ENCODE data around the gene KLHL21.

KLHL21 gene

DNA sequence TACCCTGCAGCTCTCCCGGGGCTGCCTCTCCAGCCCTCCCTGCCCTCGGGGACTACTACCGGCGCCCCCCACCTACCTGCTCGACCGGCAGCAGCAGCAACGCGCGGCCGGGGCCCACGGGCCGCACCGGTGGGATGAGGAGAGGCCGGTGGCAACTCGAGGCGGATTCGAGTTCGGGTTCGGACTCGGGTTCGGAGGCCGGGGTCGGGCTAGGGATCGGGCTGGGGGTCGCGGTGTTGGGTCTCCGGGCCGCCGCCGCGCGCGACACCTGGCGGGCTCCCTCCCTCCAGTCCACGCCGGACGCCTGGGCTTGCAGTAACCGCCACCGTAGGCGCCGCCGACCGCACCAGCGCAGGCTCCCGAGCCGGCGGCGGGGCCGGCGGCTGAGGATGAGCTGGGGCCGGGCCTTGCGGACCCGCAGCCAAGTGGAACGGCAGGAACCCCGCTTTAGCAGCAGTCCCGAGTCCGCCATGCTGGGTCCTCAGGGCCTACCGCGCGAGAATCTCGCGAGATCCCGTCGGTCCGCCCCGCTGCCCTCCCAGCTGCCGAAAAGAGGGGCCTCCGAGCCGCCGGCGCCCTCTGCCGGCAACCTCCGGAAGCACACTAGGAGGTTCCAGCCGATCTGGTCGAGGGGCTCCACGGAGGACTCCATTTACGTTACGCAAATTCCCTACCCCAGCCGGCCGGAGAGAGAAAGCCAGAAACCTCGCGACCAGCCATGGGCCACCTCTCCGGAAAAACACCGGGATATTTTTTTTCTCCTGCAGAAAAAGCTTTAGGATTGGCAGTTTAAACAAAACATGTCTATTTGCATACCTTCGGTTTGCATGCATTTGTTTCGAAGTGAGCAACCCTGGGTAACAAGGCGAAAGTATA is 48.4 kb downstream of the KLHL21 start, which contains the start of gene NOL9:
TSS of gene NOL9 (minus strand) at position 483 of the 876 bp plus-strand sequence. CDS start at position 472, 11 bp downstream.
- peak; percentile 81 for DNase-seq (ENCODE audit: low read depth)

DNA sequence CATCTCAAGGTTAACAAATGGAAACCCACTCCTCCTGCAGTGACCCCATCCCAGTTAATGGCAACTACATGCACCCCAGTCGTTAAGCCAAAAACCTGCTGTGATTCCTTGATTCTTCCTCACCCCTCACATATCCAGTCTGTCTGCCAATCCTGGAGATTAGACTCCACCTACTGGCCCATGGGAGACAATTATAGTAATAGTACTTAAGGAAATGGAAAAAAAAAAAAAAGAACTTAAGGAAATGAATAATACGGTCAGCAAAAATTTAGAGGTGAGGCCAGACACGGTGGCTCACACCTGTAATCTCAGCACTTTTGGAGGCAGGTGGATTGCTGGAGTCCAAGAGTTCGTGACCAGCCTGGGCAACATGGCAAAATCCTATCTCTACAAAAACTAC is 55.4 kb downstream of the KLHL21 start:
- DNase-seq (ENCODE audit: low read depth), result no peak

DNA sequence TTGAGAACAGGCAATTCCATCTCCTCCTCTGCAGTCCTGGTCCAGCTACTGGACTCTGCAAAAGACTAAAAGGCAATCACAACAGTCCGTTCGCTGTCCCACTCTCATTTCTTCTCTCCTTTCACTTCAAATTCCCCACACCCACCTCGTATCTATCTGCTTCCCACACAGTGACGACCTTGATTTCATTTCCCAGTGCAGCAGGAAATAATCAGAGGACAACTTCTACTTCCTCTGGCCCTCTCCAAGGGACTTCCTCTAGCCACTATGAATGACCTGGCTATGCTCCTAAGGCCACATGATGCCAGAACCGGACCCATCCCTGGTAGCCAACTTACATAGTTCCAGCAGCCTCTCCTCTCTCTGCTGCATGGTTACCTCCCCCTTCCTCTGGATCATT is 56.3 kb downstream of the KLHL21 start:
- DNase-seq (ENCODE audit: low read depth), result no peak

DNA sequence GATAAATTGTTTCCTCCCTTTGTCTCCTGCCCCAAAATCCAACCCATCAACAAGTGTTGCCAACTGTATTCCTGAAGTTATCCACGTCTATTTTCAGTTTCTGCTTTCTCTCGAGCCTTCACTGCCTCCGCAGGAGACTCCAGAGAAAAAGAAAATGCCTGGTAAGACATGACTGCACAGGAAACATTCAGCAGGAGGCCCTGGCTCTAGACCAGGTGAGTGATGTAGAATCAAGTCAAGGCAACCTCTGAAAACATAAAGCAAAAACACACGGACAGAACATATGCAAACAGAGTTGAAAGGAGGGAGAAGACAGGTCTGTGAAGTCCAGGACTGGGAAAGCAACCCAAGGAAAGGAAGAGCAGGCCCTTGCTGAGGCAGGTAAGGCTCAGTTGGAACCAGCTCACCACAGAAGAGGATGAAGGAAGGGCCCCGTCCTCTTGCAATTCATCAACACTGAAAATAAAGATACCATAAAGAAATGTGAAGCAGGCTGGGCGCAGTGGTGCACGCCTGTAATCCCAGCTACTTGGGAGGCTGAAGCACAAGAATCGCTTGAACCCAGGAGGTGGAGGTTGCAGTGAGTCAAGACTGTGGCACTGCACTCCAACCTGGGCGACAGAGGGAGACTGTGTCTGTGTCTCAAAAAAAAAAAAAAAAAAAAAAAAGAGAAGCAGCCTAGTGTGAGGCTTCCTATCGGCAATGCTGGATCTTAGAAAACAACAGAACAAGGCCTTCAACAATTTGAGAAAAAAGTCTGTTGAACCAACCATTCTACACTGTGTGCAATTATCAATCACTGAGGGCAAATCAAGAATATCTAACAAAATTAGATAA is 57.2 kb downstream of the KLHL21 start:
- no peak for DNase-seq (ENCODE audit: low read depth)

GRCh38 chr1:6544831-6545230 is 57.8 kb downstream of the KLHL21 start:
- peak; percentile 36 for DNase-seq (ENCODE audit: low read depth)

All from stromal cell of bone marrow (primary cell).